GM19468 (cell line): ENCODE data around the gene DYNC2I2.
"Not testable (repeated sequence)": the region's sequence is repeated elsewhere in the genome, so short reads cannot be mapped to it uniquely, and the experiment has no call there.

Experiments used
- ATAC-seq: cut with Tn5 transposase; IDR thresholded peaks from one replicate; pipeline ENCODE4 v1.9.1; 2021; ENCODE audit warnings: mild to moderate bottlenecking, moderate library complexity, moderate number of reproducible peaks; ENCODE audit not compliant: unreplicated experiment; ENCODE audit errors: extremely low read depth

DYNC2I2 gene

DNA sequence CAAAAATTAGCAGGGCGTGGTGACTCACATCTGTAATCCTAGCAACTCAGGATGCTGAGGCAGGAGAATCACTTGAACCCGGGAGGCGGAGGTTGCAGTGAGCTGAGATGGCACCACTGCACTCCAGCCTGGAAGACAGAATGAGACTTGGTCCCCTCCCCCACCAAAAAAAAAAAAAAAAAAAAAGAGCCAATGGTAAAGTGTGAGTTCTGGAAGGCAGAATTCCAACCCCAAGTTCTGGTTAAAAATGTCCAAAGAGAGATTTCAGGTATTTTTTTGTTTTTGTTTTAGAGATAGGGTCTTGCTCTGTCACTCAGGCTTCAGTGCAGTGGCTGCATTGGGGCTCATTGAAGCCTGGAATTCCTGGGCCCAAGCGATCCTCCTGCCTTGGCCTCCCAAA is 30.8 kb upstream of the DYNC2I2 start:
- ATAC-seq = no peak

GRCh38 chr9:128685636-128686489 is 29.2 kb upstream of the DYNC2I2 start:
- no peak for ATAC-seq

DNA sequence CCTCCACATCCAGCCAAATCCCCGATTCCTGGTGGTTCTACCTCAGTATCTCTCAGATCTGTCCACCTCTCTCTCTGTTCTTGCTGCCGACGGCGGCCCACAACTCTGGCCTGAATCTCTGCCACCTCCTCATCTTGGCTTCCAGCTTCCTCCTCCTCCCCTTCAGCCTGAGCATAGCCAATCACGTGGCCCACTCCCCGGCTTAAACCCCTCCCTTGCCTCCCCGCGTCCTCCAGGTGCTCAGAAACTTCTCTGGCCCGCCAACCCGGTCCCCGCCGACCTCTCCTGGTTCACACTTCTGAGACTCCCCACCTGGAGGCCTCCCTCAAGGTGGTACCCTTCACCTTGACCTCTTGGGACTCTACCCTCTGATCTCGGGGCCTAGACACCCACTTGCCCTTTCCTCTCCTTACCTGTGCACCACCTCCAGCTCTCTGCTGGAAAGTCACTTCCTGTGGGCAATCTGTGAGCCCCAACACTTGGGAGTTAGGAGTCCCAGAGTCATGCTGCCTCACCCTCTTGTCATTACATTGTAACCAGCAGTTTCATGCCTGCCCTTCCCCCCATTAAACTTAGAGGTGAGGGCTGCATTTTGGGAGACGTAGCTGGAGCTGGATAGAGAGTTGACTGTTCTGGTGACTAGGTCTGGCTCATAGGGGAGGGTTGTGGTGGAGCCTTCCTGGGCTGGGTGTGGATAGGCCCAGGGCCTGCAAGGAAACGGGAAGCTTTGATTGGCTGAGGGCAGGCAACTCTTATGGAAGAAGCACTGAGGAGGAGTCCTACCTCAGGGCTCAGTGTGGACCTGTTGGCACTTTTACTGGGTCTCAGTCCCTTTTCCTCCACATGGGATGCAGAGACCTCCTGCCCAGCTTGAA is 27.9 kb upstream of the DYNC2I2 start:
- ATAC-seq = no peak

DNA sequence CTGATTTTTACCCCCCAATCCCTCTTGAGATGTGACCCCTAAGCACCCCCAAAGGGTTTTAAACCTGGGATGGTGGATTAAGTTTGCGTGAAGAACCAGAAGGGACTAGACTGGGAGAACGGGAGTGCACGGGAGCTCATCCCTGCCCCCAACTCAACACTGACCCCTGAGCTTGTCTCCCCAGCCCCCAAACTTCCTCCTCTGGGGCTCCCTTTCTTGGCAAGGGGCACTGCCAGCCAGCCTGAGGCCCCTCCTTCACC is 27.3 kb upstream of the DYNC2I2 start:
- no peak for ATAC-seq

DNA sequence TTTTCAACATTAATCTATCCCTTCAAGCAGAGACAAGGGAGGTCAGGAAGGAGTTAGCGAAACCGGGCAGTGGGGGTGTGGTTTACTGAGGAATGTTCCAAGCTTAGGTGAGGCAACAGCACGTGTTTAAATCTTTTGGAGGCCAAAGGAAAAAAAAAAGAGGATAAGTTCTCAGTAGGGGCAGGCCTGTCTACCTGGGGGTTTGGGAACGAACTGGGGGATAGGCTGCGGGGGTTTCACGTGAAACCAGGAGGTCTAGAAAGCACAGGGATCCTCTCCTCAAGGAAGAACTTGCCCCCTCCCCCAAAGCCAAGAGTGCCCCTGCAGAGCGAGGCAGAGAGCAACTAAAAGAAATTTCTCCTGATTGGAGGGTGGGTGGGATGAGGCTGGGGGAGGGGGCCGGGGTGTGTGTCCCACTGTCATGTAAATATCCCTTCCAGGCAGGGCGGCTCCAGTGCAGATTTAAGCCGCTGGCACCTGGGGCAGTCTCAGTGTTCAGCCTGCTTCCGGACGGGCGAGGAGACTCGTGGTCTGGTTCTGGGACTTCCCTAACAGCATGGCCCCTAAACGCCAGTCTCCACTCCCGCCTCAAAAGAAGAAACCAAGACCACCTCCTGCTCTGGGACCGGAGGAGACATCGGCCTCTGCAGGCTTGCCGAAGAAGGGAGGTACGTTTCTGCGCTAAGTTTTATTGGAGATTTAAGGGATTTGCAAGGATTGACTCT is 26.9 kb upstream of the DYNC2I2 start:
- no peak for ATAC-seq

DNA sequence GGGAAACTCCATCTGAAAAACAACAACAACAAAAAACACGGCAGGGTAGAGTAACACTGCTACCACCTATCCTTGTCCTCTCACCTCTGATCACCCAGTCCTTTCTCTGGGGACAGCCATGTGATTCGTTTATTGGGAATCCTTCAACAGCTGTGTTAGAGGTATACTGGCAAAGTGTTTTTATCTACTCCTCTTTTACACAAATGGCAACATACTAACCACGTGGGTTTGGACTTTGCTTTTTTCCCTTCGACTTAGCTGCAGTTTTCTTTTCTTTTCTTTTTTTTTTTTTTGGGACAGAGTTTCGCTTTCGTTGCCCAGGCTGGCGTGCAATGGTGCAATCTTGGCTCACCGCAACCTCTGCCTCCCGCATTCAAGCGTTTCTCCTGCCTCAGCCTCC is 21.1 kb upstream of the DYNC2I2 start:
- ATAC-seq = no peak

- ATAC-seq = no peak
These were observed 18.7 kb upstream of the DYNC2I2 start for GRCh38 chr9:128675382-128675781.

DNA sequence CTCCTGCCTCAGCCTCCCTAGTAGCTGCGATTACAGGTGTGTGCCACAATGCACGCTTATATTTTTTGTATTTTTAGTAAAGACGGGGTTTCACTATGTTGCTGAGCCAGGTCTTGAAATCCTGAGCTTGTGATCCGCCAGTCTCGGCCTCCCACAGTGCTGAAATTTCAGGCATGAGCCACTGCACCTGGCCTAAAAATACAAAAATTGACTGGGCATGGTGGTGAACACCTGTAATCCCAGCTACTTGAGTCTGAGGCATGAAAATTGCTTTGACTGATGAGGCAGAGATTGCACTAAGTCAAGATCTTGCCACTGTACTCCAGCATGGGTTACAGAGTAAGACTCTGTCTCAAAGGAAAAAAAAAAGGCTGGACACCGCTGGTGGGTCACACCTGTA is 13.1 kb upstream of the DYNC2I2 start:
- ATAC-seq = no peak

DNA sequence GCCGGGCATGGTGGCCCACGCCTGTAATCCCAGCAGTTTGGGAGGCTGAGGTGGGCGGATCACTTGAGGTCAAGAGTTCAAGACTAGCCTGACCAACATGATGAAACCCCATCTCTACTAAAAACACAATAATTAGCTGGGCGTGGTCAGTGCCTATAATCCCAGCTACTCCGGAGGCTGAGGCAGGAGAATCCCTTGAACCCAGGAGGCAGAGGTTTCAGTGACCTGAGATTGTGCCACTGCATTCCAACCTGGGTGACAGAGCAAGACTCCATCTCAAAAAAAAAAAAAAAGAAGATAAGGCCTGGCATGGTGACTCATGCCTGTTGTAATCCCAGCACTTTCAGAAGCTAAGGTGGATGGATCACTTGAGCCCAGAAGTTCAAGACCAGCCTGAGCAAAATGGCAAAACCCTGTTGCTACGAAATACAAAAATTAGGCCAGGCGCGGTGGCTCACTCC is 9.9 kb upstream of the DYNC2I2 start:
- ATAC-seq = not testable (repeated sequence)

GRCh38 chr9:128657796-128658195 is 1.1 kb upstream of the DYNC2I2 start:
- ATAC-seq = no peak

DNA sequence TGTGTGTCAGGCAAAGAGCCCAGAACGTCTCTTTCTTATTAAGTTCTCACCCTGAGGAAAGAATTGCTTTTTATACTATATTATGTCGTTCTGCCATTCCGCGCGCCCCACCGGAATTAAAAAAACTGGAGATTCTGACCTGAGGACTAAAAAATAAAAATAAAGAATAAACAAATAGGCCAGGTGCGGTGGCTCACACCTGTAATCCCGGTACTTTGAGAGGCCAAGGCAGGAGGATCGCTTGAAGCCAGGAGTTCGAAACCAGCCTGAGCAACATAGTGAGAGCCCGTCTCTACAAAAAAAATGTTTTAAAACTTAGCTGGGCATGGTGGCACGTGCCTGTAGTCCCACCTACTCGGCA is 677 bp upstream of the DYNC2I2 start:
- no peak for ATAC-seq

- no peak for ATAC-seq
These were observed 2.2 kb downstream of the DYNC2I2 start for GRCh38 chr9:128654481-128654880.

GRCh38 chr9:128653908-128654307 is 2.7 kb downstream of the DYNC2I2 start:
- no peak for ATAC-seq

- ATAC-seq = no peak
These were observed 4.8 kb downstream of the DYNC2I2 start for GRCh38 chr9:128651798-128652197.

DNA sequence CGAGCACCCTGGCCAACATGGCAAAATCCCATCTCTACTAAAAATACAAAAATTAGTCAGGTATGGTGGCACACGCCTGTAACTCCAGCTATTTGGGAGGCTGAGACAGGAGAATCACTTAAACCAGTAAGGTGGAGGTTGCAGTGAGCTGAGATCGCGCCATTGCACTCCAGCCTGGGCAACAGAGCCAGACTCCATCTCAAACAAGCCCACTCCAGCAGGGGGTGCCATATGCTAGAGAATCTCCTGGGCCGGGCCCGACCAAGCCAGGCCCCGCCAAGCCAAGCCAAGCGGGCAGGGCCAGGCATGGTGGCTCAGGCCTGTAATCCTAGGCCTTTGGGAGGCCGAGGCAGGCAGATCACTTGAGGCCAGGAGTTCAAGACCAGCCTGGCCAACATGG is 8.4 kb downstream of the DYNC2I2 start:
- ATAC-seq = not testable (repeated sequence)

- ATAC-seq = no peak
These were observed 12.9 kb downstream of the DYNC2I2 start for GRCh38 chr9:128643519-128644300.

- no peak for ATAC-seq
These were observed 13.9 kb downstream of the DYNC2I2 start for GRCh38 chr9:128642675-128643245.

DNA sequence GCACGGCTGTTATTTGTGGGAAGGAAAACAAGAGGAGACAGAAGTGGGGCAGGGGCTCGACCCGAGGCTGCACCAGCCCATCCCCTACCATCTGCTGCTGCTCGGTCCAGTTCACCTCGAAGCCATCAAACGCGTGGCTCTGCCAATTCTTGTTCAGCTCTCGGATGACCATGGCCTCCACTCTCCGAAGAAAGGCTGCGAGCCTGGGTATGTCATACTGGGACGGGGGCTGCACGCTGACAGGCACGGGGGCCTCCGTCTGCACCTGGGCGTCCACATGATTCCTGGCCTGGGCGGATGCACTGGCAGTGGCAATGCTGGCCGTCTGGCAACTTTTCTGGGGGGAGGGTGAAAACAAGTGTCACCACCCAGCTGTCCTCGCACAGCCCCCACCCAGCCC is 16.0 kb downstream of the DYNC2I2 start:
- no peak for ATAC-seq

GRCh38 chr9:128638580-128638979 is 18.1 kb downstream of the DYNC2I2 start:
- no peak for ATAC-seq

- no peak for ATAC-seq
These were observed 19.0 kb downstream of the DYNC2I2 start for GRCh38 chr9:128637656-128638055.
